Activated T-cell treated with anti-CD3 and anti-CD28 coated beads, Interleukin-2, amount 50 U/mL, for 1 hour (primary cell): Measurements from ENCODE around the gene CLDN9.

Experiments
- DNase-seq: peaks from one replicate; pipeline ENCODE4 v3.0.0-alpha.2; 2020

The CLDN9 gene

DNA sequence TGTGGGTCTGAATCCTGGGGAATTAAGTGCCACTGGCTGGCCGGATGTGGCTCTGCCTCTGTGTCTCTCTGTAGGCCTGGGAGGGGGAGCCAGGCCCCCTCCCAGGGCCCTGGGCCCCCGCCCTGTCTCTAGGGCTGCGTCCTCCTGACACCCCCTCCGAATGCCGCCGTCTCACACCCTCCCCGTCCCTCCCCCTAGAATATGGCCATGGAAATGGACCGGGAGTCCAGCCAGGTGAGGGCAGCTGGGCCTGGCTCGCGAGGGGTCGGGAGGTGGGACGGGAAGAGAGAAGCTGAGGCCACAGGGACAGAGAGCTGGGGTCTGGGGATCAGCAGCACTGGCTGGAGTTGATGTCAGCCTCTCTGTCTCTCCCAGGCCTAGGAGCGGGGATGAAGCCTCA is 16.4 kb upstream of the CLDN9 start:
- DNase-seq = no peak

DNA sequence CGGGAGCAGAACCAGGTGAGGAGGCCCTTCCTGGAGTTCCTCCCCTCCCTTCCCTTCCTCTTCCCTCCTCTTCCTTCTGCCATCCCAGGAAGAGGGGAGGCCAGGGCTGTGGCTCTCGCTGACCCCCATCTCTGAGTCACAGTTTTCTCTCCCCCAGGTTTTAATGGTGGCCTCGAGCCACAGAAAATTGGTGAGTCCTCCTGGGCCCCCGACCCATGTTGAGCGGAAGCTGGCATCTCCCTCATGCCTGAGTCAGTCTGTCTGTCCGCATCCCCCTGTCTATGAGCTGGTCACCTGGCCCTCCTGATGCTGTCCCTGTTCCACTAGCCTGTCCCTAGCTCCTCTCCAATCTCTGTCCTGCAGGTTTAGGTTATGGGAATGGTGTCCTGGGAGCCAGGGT is 12.8 kb upstream of the CLDN9 start:
- no peak for DNase-seq

DNA sequence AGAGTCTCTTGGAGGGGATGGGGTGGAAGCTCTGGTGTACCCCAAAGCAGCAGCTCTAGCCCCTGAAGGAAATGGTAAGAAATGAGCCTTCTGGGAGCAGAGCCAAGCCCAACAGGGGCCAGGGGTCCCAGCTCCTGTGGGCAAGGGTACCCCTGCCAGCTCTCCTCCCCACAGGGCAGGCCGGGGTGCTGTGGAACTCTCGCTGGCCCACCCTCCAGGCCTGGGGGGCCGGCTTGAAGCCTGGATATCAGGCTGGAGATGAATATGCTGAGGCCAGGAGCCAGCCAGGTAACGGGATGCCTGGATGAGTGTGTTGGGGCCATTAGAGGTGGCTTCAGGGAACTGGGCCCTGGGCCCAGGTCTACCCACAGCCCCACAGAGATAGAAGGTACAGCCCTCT is 12.2 kb upstream of the CLDN9 start:
- DNase-seq = no peak

DNA sequence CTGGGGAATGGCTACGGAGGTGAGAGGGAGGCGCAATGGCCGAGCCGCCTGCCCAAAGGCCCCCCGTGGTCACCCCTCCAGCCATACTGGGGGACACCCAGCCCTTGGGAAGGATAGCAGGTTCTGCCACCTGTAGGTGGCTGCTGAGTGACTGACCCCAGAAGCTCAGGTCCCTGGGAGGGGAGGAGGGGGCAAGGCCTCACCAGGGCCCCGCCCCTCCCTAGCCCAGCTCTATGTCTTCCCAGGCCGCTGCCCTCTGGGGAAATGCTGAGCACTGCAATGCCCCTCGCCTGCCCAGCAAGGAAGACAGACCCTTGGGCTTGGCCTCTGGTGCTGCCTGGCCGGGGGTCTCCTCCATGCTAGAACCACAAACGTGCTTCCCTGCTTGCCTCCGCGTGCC is 11.4 kb upstream of the CLDN9 start:
- DNase-seq = no peak

DNA sequence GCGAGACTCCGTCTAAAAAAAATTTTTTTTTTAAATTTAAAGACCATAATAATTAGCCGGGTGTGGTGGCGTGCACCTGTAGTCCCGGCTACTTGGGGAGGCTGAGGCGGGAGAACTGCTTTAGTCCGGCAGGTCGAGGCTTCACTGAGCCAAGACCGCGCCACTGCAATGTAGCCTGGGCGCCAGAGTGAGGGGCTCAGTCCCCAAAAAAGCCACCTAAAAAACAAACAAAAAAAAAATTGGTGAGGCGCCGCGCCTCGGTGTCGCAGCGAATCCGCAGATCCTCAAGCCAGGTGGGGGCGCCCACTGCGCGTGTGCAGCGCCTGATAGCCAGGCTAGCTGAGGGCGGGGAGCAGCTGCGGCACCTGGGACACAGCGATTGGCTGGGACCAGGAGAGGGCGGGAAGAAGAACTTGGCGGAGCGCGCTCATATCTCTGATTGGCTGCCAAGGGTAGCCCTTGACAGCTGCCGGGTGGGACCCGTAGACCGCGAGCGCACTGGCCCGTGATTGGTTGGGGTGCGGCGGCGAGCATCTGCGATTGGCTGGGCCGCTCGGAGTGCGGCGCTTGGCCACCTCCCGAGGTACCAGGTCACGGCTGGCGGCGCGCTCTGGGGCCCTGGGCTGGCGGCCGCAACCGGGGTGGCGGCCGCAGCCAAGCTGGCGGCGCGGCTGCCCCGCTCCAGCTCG is 9.0 kb upstream of the CLDN9 start:
- peak; percentile 93 for DNase-seq

DNA sequence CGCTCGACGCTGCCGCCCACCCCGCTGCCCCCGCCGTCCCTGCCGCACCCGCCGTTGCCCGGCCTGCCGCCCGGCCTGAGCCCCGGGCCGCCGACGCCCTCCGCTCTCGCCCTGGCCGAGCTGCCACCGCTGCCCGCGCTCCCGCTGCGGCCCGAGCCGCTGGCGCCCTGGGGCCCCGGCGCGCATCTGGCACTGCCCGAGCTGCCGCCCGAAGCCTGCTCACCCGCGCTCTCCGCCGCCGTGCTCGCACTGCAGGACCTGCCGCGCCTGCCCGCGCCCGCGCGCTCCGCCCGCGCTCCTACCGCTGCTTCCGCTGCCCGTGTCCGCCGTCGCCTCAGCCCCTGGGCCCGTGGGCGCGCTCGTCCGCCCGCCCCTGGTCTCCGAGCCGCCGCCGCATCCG is 8.4 kb upstream of the CLDN9 start:
- no peak for DNase-seq

DNA sequence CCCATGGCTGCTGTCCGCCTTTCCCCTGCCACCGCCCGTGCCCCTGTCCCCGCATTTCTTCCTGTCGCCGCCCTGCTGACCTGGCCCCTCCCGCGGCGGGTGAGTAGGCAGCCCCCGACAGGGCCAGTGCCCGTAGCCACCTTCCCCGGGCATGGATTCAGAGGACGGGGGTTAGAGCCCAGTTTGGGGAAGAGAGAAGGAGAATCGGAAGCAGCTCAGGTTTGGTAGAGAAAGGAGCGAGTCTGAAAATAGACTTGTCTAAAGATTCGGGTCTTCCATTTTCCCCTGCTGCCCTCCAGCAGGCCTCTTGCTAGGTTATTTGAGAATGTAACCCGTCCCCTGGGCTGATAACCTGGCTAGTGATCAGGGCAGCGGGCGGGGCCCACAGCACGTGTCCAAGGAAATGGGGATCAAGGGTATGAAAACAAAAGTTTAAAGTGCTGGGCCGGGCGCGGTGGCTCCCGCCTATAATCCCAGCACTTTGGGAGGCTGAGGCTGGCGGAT is 7.9 kb upstream of the CLDN9 start:
- DNase-seq = no peak

DNA sequence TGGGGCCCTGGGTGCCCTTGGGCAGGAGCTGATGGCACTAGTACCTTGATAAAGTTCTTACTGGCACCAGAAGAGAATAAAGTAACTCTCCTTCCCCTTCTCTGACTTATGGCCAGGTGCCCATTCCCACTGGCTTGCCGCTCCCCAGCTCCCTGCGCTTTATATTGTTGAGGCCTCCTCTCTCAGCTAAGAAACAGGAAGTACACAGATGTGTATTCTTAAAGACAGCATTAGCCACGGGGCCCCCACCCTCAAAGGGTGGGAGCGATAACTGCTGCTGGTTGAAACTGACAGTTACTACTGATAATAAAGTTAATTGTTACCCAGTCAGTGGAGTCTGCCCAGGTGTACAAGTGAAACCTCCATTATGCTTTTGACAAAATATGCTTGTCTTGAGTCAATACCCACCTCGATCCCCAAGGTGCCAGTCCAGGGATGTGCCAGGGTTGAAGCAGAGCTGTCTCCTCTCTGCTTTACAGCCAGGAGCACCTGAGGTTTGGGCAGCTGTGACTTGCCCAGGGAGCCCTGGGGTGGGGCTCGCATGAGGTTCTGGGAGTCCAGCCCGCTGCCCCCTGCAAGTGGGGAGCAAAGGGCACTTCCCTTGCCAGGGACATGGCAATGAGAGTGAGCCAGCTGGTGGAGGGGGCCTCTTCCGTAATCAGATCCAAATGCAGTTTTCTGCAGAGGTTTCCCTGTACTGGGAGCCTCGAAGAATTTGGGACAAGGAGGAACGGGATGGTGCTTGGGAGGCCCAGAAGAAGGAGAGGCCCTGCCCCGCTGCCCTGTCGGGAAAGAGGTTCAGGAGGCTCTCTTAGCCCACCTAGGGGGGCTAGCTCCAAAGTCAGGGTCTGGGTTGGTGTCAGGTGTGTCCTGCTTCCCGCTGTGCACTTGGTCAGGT is 5.4 kb upstream of the CLDN9 start:
- DNase-seq = no peak

DNA sequence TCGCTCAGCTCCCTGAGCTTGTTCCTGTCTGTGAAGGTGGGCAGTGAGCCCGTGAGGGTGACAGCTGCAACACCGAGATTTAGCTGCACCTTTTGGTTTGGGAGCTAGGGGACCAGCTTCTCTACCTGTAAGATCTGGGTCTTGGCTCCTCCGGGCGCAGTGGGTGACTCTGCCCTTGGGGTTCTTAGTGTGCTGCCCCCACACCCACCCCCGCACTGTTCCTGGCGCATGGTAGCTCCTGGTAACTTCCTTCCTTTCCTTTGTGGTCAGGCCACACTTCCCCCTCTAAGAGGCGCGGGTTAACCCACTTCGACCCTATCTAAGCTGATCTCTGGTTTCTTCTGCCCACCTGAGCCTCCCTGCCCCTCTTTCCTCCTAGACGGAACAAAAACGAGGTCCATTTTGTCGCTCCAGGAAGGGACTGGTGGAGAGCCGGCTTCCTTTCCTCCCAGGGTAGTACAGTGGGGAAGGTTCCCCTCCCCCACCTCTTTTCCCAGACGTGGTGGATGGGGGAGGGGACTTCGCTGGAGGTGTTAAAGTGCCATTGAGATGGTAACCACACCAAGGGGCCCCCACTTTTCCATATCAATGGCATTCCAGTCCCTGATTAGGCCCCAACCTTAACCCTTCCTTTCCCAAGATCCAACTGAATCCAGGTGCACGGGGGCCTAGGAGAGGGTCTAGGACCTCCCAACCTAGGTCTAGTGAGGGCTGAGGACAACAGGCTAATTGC is 4.6 kb upstream of the CLDN9 start:
- DNase-seq = peak; percentile 40

DNA sequence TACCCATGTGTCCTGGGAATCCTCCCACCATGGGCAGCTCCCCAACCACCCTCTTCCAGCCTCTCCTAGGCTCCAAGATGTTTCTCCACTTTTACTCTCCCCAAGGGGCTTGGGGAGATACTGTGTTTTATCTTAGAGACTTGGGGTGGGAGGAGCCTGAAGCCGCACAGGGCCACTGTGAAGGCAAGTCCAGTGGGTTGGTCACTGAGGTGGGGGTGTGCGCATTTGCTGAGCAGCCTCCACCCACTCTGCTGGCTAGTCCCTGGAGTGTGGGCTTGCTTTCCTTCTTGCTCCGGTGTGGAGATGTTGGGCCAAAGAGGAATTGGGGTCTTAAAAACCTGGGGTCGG is 4.1 kb upstream of the CLDN9 start:
- DNase-seq = no peak

DNA sequence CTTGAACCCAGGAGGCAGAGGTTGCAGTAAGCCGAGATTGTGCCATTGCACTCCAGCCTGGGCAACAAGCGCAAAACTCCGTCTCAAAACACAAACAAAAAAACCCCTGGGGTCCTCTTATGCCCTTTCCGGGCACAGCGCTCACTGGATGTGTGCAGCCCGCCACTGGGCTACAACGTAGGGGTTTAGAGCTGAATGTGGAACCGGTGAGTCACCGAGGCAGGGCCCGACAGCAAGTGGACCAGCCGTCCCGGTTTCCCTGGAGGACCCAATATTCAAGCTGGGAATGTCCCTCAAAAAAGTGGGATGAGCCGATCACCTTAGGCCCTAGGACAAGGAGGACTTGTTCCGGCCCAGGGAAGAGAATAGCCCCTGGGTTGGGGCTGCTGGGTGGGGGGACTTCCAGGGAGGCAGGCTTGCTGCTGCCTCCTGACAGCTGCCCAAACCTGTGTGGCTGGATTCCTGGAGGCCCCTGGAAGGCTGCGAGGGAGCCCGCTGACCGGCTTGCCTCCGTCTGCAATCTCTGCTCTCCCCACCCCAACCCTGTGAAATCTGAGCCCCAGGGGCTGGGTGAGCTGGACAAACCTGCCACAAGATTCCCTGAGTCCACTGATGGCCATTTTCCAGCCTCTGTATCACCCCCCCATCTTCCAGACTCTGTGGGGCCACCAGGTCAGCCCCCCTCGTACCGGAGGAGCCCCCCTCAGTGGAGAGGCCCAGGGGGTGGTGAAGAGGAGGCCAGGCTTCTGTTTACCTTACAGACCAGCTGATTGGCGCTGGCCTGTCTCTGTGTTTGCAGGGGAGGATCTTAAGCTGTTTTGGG is 2.9 kb upstream of the CLDN9 start:
- DNase-seq = no peak

DNA sequence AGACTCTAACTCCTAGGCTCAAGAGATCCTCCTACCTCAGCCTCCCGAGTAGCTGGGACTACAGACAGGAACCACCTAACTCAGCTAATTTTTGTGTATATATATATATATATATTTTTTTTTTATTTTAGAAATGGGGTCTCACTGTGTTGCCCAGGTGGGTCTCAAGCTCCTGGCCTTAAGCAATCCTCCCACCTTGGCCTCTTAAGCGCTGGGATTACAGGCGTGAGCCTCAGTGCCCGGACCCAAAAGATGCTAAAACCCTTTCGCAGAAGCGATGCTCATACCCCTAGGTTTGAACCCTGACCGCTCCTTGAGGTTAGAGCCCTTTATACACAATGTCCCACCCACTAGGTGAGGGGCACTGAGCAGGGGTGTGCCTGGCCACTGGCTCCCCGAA is 2.2 kb upstream of the CLDN9 start:
- no peak for DNase-seq

DNA sequence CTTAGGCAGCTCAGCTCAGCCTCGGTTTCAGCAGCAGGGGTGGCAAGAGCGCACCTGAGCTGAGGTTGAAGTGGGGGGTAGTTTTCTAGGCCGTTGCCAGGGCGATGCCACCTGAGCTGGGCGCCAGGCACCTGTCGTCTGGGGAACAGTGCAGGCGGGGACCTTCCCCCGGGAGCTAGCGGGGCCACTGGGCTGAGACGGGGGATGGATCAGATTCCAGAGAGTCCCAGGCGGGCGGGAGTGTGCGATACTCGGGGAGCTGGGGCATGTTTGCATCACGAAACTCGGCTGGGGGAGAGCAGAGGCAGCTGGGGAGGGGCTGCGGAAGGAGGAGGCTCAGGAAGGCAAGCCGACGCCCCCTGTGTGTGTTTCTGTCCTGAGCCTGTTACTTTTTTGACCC is 477 bp upstream of the CLDN9 start:
- DNase-seq = no peak

DNA sequence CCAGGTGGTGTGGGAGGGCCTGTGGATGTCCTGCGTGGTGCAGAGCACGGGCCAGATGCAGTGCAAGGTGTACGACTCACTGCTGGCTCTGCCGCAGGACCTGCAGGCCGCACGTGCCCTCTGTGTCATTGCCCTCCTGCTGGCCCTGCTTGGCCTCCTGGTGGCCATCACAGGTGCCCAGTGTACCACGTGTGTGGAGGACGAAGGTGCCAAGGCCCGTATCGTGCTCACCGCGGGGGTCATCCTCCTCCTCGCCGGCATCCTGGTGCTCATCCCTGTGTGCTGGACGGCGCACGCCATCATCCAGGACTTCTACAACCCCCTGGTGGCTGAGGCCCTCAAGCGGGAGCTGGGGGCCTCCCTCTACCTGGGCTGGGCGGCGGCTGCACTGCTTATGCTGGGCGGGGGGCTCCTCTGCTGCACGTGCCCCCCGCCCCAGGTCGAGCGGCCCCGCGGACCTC is 798 bp downstream of the CLDN9 start:
- no peak for DNase-seq

DNA sequence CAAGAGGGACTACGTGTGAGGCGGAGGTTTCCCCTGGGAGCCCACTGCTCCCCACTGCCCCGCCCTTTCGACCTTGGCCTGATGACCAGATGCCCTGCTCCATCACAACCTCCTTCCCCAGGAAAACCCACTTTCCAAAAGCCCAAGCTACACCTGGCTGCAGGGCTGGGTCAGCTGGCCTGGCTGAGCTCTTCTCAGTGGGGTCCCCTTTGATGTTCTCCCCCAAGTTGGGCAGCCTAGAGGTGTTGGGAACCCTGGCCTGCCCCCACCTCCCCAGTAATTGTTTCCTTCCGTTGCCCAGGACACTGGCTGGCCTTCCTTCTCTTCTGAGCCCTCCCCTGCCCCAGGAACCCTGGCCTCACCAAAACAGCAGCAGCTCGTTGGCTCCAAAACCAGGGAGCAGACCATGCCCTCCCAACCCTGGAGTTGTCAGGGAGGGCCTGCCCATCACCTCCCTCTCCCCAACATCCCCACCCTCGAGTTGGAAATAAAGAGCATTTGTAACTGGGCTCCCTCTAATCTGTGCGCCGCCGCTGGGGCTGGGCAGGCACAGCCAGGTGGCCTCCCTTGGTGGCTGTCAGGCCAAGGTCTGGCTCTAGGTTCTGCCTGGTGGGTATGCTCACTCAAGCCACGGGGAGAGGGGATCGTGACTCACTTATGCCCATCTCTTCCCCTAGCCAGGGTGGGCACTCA is 1.4 kb downstream of the CLDN9 start:
- no peak for DNase-seq

DNA sequence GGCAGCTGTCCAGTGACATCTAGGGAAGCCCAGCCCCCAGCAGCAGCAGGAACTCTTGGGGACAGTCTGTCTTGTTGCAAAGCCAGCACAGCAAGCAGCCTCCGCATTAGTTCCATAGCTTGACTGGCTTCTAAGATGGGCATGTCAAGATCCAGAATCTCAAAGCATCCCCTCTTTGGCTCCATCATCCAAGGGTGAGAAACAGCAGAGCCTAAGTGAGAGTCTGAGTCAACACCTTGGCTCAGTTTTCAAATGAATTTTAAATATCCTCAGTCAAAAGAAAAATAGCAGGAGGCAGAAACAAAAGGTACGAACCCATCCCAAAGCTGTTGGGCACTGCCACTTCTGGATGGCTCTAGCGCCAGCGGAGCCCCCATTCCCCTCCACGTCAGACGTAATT is 2.2 kb downstream of the CLDN9 start:
- no peak for DNase-seq

DNA sequence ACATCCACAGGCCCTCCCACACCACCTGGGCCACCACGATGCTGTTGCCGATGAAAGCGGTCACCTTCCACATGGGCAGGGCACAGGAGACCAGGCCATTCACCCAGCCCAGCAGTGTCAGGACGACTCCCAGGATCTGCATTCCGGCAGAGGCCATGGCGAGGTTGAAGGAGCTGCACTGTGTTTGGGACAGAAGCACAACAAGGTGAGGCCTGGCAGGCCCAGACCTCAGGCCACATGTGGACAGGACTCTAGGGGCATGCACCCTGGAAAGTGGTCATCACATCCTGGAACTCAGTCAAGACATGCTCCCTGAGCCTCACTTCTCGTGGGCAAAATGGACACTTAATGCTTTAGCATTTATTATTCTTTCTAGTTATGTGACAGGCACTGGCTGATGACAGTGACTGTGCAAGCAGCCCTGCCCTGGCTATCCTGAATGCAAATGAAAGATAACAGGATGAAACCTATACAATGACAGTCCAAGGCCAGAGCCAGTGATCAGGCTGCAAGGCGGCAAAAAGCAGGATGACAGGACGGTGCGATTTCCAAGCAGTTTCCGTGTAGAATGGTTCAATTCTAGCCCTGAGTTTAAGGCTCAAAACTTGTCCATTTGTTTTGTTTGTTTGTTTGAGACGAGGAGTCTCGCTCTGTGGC is 3.3 kb downstream of the CLDN9 start:
- no peak for DNase-seq

DNA sequence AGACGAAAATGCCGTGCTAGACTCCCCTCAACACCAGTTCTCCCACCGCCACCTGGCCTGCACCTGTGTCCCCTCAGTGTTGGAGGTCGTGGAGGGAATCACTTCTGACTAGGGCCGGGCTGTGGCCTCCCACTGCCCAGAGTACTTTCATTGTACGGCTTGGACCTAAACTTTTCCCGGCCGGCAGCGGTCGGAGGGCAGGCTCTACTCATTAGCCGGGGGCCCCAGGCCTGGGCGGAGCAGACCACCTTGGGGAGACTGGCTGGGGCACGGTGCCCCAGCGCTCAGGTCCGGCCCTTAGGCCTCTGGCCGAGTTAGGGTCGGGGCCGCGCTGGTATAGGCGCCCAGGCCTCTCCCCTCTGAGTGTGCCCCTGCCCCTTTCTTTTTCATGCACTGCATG is 4.6 kb downstream of the CLDN9 start:
- DNase-seq = no peak

DNA sequence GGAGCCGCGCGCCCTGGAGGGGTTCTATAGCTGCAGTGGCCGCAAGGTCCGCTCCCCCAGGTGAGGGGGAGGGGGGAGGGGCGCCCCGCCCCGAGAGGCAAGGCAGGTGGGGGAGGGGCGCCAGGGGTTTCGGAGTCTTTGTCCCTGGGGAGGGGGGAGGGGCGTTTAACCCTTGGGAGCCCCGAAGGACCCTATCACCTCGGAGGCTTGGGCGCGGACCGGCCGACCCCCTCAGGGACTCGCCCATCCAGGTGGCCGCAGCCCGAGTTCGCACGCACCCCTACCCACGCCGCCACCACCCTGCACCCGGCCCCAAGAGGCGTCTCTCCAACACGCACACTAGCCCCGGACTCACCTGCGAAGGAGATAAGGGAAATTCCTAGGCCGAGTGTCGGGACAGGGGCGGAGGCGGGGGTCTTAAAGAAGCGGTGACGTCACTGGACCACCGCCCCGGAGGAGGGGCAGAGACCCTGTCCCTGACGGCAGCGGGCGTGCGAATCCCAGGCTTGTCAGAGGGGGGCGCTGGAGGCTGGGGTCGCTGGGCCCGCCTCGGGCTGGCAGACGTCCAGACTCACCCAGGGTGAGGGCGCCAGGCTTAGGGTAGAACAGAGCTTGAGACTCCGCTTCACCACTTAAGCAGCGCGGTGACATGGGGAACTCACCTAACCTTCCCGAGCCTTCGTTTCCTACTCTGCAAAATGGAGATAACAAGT is 5.2 kb downstream of the CLDN9 start, which contains the start of gene CLDN6:
Gene CLDN6, minus strand, starts transcription at position 390 of the 713 bp plus-strand sequence. CDS start 2,162 bp downstream, outside the sequence.
- no peak for DNase-seq

DNA sequence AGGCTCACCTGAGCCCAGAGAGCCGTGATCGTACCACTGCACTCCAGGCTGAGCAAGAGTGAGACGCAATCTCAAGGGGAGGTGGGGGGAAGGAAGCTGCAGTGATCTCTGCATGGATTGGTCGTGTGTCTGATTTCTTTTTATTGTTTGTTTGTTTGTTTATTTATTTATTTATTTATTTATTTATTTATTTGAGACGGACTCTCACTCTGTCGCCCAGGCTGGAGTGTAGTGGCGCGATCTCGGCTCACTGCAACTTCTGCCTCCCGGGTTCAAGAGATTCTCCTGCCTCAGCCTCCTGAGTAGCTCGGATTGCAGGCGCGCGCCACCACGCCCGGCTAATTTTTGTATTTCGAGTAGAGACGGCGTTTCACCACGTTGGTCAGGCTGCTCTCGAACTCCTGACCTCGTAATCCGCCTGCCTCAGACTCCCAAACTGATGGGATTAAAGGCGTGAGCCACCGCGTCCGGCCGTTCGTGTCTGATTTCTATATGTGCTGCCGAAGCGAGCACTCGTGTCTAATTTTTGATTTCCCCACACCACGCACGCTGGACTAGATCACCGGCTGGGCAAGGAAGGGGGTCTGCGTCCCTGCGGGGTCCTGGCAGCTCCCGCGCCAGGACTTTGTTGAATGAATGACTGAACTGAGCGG is 7.0 kb downstream of the CLDN9 start:
- DNase-seq = no peak
